ENCODE measurements around the gene PDE10A.

PDE10A gene

GRCh38 chr6:165487347-165487746 is 175.7 kb downstream of the PDE10A start:
- no peak overlapping the region for H3K4me3 ChIP-seq (ENCODE audit: low read length)
- TF ChIP-seq CTCF (IDR thresholded peaks at IDR 0.05; ENCODE audit: insufficient read depth, low read depth, low read length, missing control alignments), result no peak
- no peak for DNase-seq (ENCODE audit: low read depth)

- DNase-seq (ENCODE audit: low read depth), result no peak
- TF ChIP-seq CTCF (IDR thresholded peaks at IDR 0.05; ENCODE audit: insufficient read depth, low read depth, low read length, missing control alignments), result no peak
- H3K4me3 ChIP-seq (ENCODE audit: low read length), result no peak overlapping the region
Measured at GRCh38 chr6:165486183-165487137, 176.6 kb downstream of the PDE10A start.

- no peak for DNase-seq (ENCODE audit: low read depth)
- no peak for TF ChIP-seq CTCF (IDR thresholded peaks at IDR 0.05; ENCODE audit: insufficient read depth, low read depth, low read length, missing control alignments)
- no peak overlapping the region for H3K4me3 ChIP-seq (ENCODE audit: low read length)
Measured at GRCh38 chr6:165484178-165484889, 178.7 kb downstream of the PDE10A start.

- TF ChIP-seq CTCF (IDR thresholded peaks at IDR 0.05; ENCODE audit: insufficient read depth, low read depth, low read length, missing control alignments), result no peak
- no peak for DNase-seq (ENCODE audit: low read depth)
- no peak overlapping the region for H3K4me3 ChIP-seq (ENCODE audit: low read length)
Measured at GRCh38 chr6:165481921-165482320, 181.1 kb downstream of the PDE10A start.

GRCh38 chr6:165480916-165481315 is 182.1 kb downstream of the PDE10A start:
- TF ChIP-seq CTCF (IDR thresholded peaks at IDR 0.05; ENCODE audit: insufficient read depth, low read depth, low read length, missing control alignments), result no peak
- no peak for DNase-seq (ENCODE audit: low read depth)

GRCh38 chr6:165478581-165478980 is 184.5 kb downstream of the PDE10A start:
- DNase-seq (ENCODE audit: low read depth), result no peak
- TF ChIP-seq CTCF (IDR thresholded peaks at IDR 0.05; ENCODE audit: insufficient read depth, low read depth, low read length, missing control alignments), result no peak
- H3K4me3 ChIP-seq (ENCODE audit: low read length), result no peak overlapping the region

More at GRCh38 chr6:165480916-165481315, 182.1 kb downstream of the PDE10A start:
- no peak overlapping the region for H3K4me3 ChIP-seq (ENCODE audit: low read length)

All from epithelial cell of esophagus (primary cell).